H9 (cell line): Measurements from ENCODE around the gene NOS1AP. TPM values are rescaled to one million over a fixed set of nuclear protein-coding genes. Genes with fewer than 3 reads are reported as not detected.

Experiments
- DNase-seq: peaks from one replicate; pipeline ENCODE4 v3.0.0-alpha.2; 2017
- H2AFZ ChIP-seq: one replicate; pipeline ENCODE4 v1.6.1; 2013; ENCODE audit warnings: mild to moderate bottlenecking, low read length, control low read depth, moderate library complexity
- H2AK5ac ChIP-seq: 2 replicates; pipeline ENCODE4 v1.6.1; 2013; ENCODE audit warnings: low read length, control low read depth, mixed read lengths; ENCODE audit not compliant: insufficient read length
- H2BK120ac ChIP-seq: one replicate; pipeline ENCODE4 v1.6.1; 2013; ENCODE audit warnings: low read depth, mild to moderate bottlenecking, low read length, control low read depth, inconsistent platforms; ENCODE audit not compliant: poor library complexity, severe bottlenecking
- H2BK12ac ChIP-seq: 2 replicates; pipeline ENCODE4 v1.6.1; 2013; ENCODE audit warnings: low read length, control low read depth, mixed read lengths, low read depth; ENCODE audit not compliant: insufficient read length
- H2BK15ac ChIP-seq: 2 replicates; pipeline ENCODE4 v1.6.1; 2013; ENCODE audit warnings: low read depth, low read length, control low read depth
- H2BK20ac ChIP-seq: one replicate; pipeline ENCODE4 v1.6.1; 2013; ENCODE audit warnings: low read depth, mild to moderate bottlenecking, low read length, control low read depth, inconsistent platforms; ENCODE audit not compliant: poor library complexity, severe bottlenecking
- H2BK5ac ChIP-seq: 2 replicates; pipeline ENCODE4 v1.6.1; 2013; ENCODE audit warnings: low read length, control low read depth, mixed read lengths; ENCODE audit not compliant: insufficient read length
- H3K14ac ChIP-seq: 2 replicates; pipeline ENCODE4 v1.6.1; 2013; ENCODE audit warnings: low read length, control low read depth; ENCODE audit not compliant: insufficient read depth
- H3K18ac ChIP-seq: 2 replicates; pipeline ENCODE4 v1.6.1; 2013; ENCODE audit warnings: low read depth, mild to moderate bottlenecking, mixed read lengths, low read length, control low read depth; ENCODE audit not compliant: insufficient read length
- H3K23ac ChIP-seq: 2 replicates; pipeline ENCODE4 v1.6.1; 2013; ENCODE audit warnings: low read length, control low read depth, mixed read lengths, low read depth; ENCODE audit not compliant: insufficient read length
- H3K23me2 ChIP-seq: 2 replicates; pipeline ENCODE4 v1.6.1; 2013; ENCODE audit warnings: low read depth, mild to moderate bottlenecking, mixed read lengths, low read length, control low read depth; ENCODE audit not compliant: insufficient read length, poor library complexity, severe bottlenecking
- H3K27ac ChIP-seq: 2 replicates; pipeline ENCODE4 v1.5.1; 2013; ENCODE audit warnings: low read length, control low read depth, mixed read lengths, low read depth; ENCODE audit not compliant: insufficient read length
- H3K27me3 ChIP-seq: 2 replicates; pipeline ENCODE4 v1.6.1; 2013; ENCODE audit warnings: low read length, control low read depth, inconsistent platforms; ENCODE audit not compliant: insufficient read depth
- H3K4ac ChIP-seq: 2 replicates; pipeline ENCODE4 v1.6.1; 2013; ENCODE audit warnings: low read depth, mild to moderate bottlenecking, control low read depth, inconsistent platforms, low read length, moderate library complexity
- H3K4me1 ChIP-seq: 2 replicates; pipeline ENCODE4 v1.6.1; 2013; ENCODE audit warnings: low read length, control low read depth, inconsistent platforms; ENCODE audit not compliant: insufficient read depth
- H3K4me2 ChIP-seq: 2 replicates; pipeline ENCODE4 v1.6.1; 2013; ENCODE audit warnings: low read length, control low read depth, mixed read lengths; ENCODE audit not compliant: insufficient read length, insufficient read depth
- H3K56ac ChIP-seq: 2 replicates; pipeline ENCODE4 v1.6.1; 2013; ENCODE audit warnings: low read depth, mild to moderate bottlenecking, mixed read lengths, low read length, control low read depth; ENCODE audit not compliant: insufficient read length
- H3K79me1 ChIP-seq: 2 replicates; pipeline ENCODE4 v1.6.1; 2013; ENCODE audit warnings: low read depth, mild to moderate bottlenecking, moderate library complexity, low read length, control low read depth, inconsistent platforms; ENCODE audit not compliant: insufficient read depth, poor library complexity, severe bottlenecking
- H3K79me2 ChIP-seq: 2 replicates; pipeline ENCODE4 v1.6.1; 2013; ENCODE audit warnings: low read length, control low read depth, inconsistent platforms; ENCODE audit not compliant: insufficient read depth
- H3K9ac ChIP-seq: 2 replicates; pipeline ENCODE4 v1.6.1; 2013; ENCODE audit warnings: low read length, control low read depth, mixed read lengths; ENCODE audit not compliant: insufficient read length; ENCODE audit errors: extremely low read depth
- H3K9me3 ChIP-seq: one replicate; pipeline ENCODE4 v1.6.1; 2013; ENCODE audit warnings: low read depth, low read length, inconsistent platforms; ENCODE audit not compliant: control insufficient read depth
- H3T11ph ChIP-seq: one replicate; pipeline ENCODE4 v1.6.1; 2013; ENCODE audit warnings: mild to moderate bottlenecking, low read length, control low read depth, inconsistent platforms
- H4K20me1 ChIP-seq: one replicate; pipeline ENCODE4 v1.6.1; 2013; ENCODE audit not compliant: control insufficient read depth, insufficient read length, insufficient read depth
- H4K5ac ChIP-seq: 2 replicates; pipeline ENCODE4 v1.6.1; 2013; ENCODE audit warnings: low read depth, mild to moderate bottlenecking, mixed read lengths, low read length, control low read depth; ENCODE audit not compliant: insufficient read length
- H4K8ac ChIP-seq: replicated peaks from 2 replicates; pipeline ENCODE4 v1.6.1; 2013; ENCODE audit warnings: low read length, control low read depth, mixed read lengths, low read depth; ENCODE audit not compliant: insufficient read length
- H4K91ac ChIP-seq: 2 replicates; pipeline ENCODE4 v1.6.1; 2013; ENCODE audit warnings: low read depth, mild to moderate bottlenecking, moderate library complexity, mixed read lengths, low read length, control low read depth; ENCODE audit not compliant: insufficient read length
- H3K27ac Mint-ChIP-seq, 3 experiments: 2 replicates in 2 of 3; 3 replicates in 1 of 3; pipeline ENCODE4 v1.8.0; 2020 to 2021; ENCODE audit warnings: mixed read lengths in 3 of 3, mild to moderate bottlenecking in 1 of 3, moderate library complexity in 1 of 3
- H3K27me3 Mint-ChIP-seq: 2 replicates; pipeline ENCODE4 v1.8.0; 2021; ENCODE audit warnings: low read depth, mild to moderate bottlenecking, moderate library complexity, mixed read lengths
- H3K36me3 Mint-ChIP-seq, 3 experiments: 2 replicates in 2 of 3; 3 replicates in 1 of 3; pipeline ENCODE4 v1.8.0; 2020 to 2021; ENCODE audit warnings: low read depth in 3 of 3, mixed read lengths in 3 of 3; ENCODE audit not compliant: insufficient read depth in 1 of 3
- H3K4me1 Mint-ChIP-seq, 2 experiments: 2 replicates each; pipeline ENCODE4 v1.8.0; 2020; ENCODE audit warnings: mixed read lengths in 2 of 2
- H3K4me3 Mint-ChIP-seq, 2 experiments: 2 replicates in 1 of 2; 3 replicates in 1 of 2; pipeline ENCODE4 v1.8.0; 2020 to 2021; ENCODE audit warnings: mild to moderate bottlenecking in 2 of 2, mixed read lengths in 2 of 2, moderate library complexity in 1 of 2
- H3K9me3 Mint-ChIP-seq, 2 experiments: 2 replicates in 1 of 2; 3 replicates in 1 of 2; pipeline ENCODE4 v1.8.0; 2020; ENCODE audit warnings: mild to moderate bottlenecking in 2 of 2, mixed read lengths in 2 of 2, moderate library complexity in 1 of 2
- CTCF ChIP-seq: fragments of 200-600 bp; sonication (generic); conservative IDR thresholded peaks from 3 replicates; pipeline ENCODE4 v1.8.0; 2021; ENCODE audit warnings: antibody characterized with exemption, mild to moderate bottlenecking
- WGBS: extraction: QIAGEN DNeasy Blood & Tissue Kit; methylation state at CpG from one replicate; pipeline ENCODE4 v1.1.7; 2013; ENCODE audit warnings: missing lambda C conversion rate, low lambda C conversion rate, mixed read lengths; ENCODE audit not compliant: insufficient read length; ENCODE audit errors: extremely low coverage; 5-methylcytosine and 5-hydroxymethylcytosine counted together
- total RNA-seq: library from RNA; stranded (reverse); gene quantifications from 2 replicates; pipeline ENCODE4 v1.2.1, GENCODE V29; 2021

The NOS1AP gene
- total RNA-seq, 1 experiment from 2014 or later: 8.4 TPM

GRCh38 chr1:162258394-162258793 lies 188.9 kb downstream of the NOS1AP start:
- Mint-ChIP-seq H3K36me3 (peaks cover 0 to 13% (median 3%) of the 10 kb centered on the region in 3 experiments; a peak in 4 of 7 replicates), H3K4me1 (peaks cover 23 to 24% of the 10 kb centered on the region in 2 experiments), H3K27ac (no peak overlapping the region), H3K27me3 (no peaks in the 10 kb centered on the region), H3K9me3 (peaks cover 0 to 8% of the 10 kb centered on the region in 2 experiments; a peak in 2 of 5 replicates), H3K4me3 (no peak overlapping the region)
- Histone ChIP-seq H3K9ac (no peak overlapping the region), H3T11ph (no peak overlapping the region), H4K20me1 (no peaks in the 10 kb centered on the region), H4K91ac (no peak overlapping the region), H3K27me3 (no peaks in the 10 kb centered on the region), H2BK5ac (no peak overlapping the region), H4K5ac (no peak overlapping the region), H2BK20ac (no peak overlapping the region), H2BK12ac (no peak overlapping the region), H3K27ac (no peak overlapping the region), H3K56ac (no peak overlapping the region), H3K14ac (no peak overlapping the region), H3K9me3 (no peaks in the 10 kb centered on the region), H3K18ac (no peak overlapping the region), H3K79me1 (no peaks in the 10 kb centered on the region), H3K4me2 (no peak overlapping the region), H3K4me1 (no peaks in the 10 kb centered on the region), H3K23ac (no peak overlapping the region), H2AK5ac (no peak overlapping the region), H3K23me2 (no peaks in the 10 kb centered on the region), H2BK15ac (no peak overlapping the region), H3K4ac (no peak overlapping the region), H2BK120ac (no peak overlapping the region), H3K79me2 (no peaks in the 10 kb centered on the region), H4K8ac (no peak overlapping the region), H2AFZ (no peak overlapping the region)
- no CpG with 5 or more reads among the region's 2 CpGs for WGBS
- DNase-seq: no peak
- no peak for TF ChIP-seq CTCF
